ENCODE measurements around the gene PLBD2.

Gene PLBD2

GRCh38 chr12:113432986-113433385 is 74.6 kb downstream of the PLBD2 start:
- no peak for ATAC-seq
- Mint-ChIP-seq H3K27me3 (peaks cover 42% of the 10 kb centered on the region), H3K4me3 (no peak overlapping the region), H3K4me1 (no peaks in the 10 kb centered on the region), H3K27ac (no peak overlapping the region), H3K9me3 (peaks cover 0 to 5% of the 10 kb centered on the region in 2 donors)
- DNase-seq = no peak

- H3K9me3 Mint-ChIP-seq = no peaks in the 10 kb centered on the region
- no peak for ATAC-seq
- H3K4me1 Mint-ChIP-seq = no peaks in the 10 kb centered on the region
- no peak overlapping the region for H3K27ac Mint-ChIP-seq
- no peak for DNase-seq
- H3K27me3 Mint-ChIP-seq = peaks cover 22% of the 10 kb centered on the region
- no peak overlapping the region for H3K4me3 Mint-ChIP-seq
Measured at GRCh38 chr12:113435367-113435766, 77.0 kb downstream of the PLBD2 start.

- Mint-ChIP-seq H3K27ac (no peak overlapping the region), H3K27me3 (peaks cover 13% of the 10 kb centered on the region), H3K9me3 (no peaks in the 10 kb centered on the region), H3K4me3 (no peak overlapping the region), H3K4me1 (no peaks in the 10 kb centered on the region)
- ATAC-seq (no peak), DNase-seq (no peak)
Measured at GRCh38 chr12:113436586-113436985, 78.2 kb downstream of the PLBD2 start.

GRCh38 chr12:113436993-113437728 is 78.8 kb downstream of the PLBD2 start:
- Mint-ChIP-seq H3K9me3 (no peaks in the 10 kb centered on the region), H3K4me3 (no peak overlapping the region), H3K4me1 (no peaks in the 10 kb centered on the region), H3K27me3 (peaks cover 12% of the 10 kb centered on the region), H3K27ac (no peak overlapping the region)
- ATAC-seq = no peak
- no peak for DNase-seq

GRCh38 chr12:113437729-113438100 is 79.3 kb downstream of the PLBD2 start:
- no peaks in the 10 kb centered on the region for H3K9me3 Mint-ChIP-seq
- no peak for DNase-seq
- H3K4me1 Mint-ChIP-seq = no peaks in the 10 kb centered on the region
- H3K27ac Mint-ChIP-seq = no peak overlapping the region
- no peak overlapping the region for H3K4me3 Mint-ChIP-seq
- peaks cover 7% of the 10 kb centered on the region for H3K27me3 Mint-ChIP-seq
- ATAC-seq = no peak

GRCh38 chr12:113438523-113439300 is 80.3 kb downstream of the PLBD2 start:
- no peak overlapping the region for H3K27ac Mint-ChIP-seq
- H3K27me3 Mint-ChIP-seq = no peaks in the 10 kb centered on the region
- no peak for DNase-seq
- H3K4me3 Mint-ChIP-seq = no peak overlapping the region
- no peaks in the 10 kb centered on the region for H3K4me1 Mint-ChIP-seq
- ATAC-seq = no peak
- H3K9me3 Mint-ChIP-seq = no peaks in the 10 kb centered on the region

GRCh38 chr12:113439301-113439597 is 80.9 kb downstream of the PLBD2 start:
- Mint-ChIP-seq H3K4me3 (no peak overlapping the region), H3K27ac (no peak overlapping the region), H3K9me3 (no peaks in the 10 kb centered on the region), H3K27me3 (no peaks in the 10 kb centered on the region), H3K4me1 (no peaks in the 10 kb centered on the region)
- no peak for ATAC-seq
- DNase-seq = no peak

- no peaks in the 10 kb centered on the region for H3K4me1 Mint-ChIP-seq
- ATAC-seq (no peak), DNase-seq (no peak)
- no peak overlapping the region for H3K27ac Mint-ChIP-seq
- no peaks in the 10 kb centered on the region for H3K9me3 Mint-ChIP-seq
- no peaks in the 10 kb centered on the region for H3K27me3 Mint-ChIP-seq
- no peak overlapping the region for H3K4me3 Mint-ChIP-seq
Measured at GRCh38 chr12:113439606-113440030, 81.2 kb downstream of the PLBD2 start.

GRCh38 chr12:113440336-113440735 is 81.9 kb downstream of the PLBD2 start:
- Mint-ChIP-seq H3K9me3 (no peaks in the 10 kb centered on the region), H3K27me3 (peaks cover 5% of the 10 kb centered on the region), H3K4me1 (no peaks in the 10 kb centered on the region), H3K27ac (no peak overlapping the region), H3K4me3 (no peak overlapping the region)
- ATAC-seq (no peak), DNase-seq (no peak)
